Thyroid gland (tissue), 4 donors: ENCODE results near the gene JDP2. TPM values are rescaled to one million over a fixed set of nuclear protein-coding genes. Genes with fewer than 3 reads are reported as not detected.

ENCODE experiments used
- DNase-seq, 2 donors: peaks; one replicate each; pipeline ENCODE4 v3.0.0-alpha.2; 2019
- H3K27ac ChIP-seq, 3 donors: fragments of 200-600 bp; sonication (generic); 1 replicate in 2 of 3; 2 replicates in 1 of 3; pipeline ENCODE4 v1.5.1; 2016 to 2019; ENCODE audit warnings: mild to moderate bottlenecking in 1 of 3, moderate library complexity in 1 of 3
- H3K27me3 ChIP-seq: fragments of 200-600 bp; sonication (generic); one replicate; pipeline ENCODE4 v1.5.1; 2019
- H3K36me3 ChIP-seq, 2 donors: fragments of 200-600 bp; sonication (generic); one replicate each; pipeline ENCODE4 v1.5.1; 2016 to 2019
- H3K4me1 ChIP-seq, 2 donors: fragments of 200-600 bp; sonication (generic); one replicate each; pipeline ENCODE4 v1.5.1; 2017 to 2019
- H3K4me3 ChIP-seq, 3 donors: fragments of 200-600 bp; sonication (generic); replicated peaks in 1 of 3; 1 replicate in 2 of 3; 2 replicates in 1 of 3; pipeline ENCODE4 v1.5.1; 2016; ENCODE audit warnings: mild to moderate bottlenecking in 1 of 3
- H3K9me3 ChIP-seq: fragments of 200-600 bp; sonication (generic); one replicate; pipeline ENCODE4 v1.5.1; 2017
- POLR2A ChIP-seq, 2 donors: fragments of 450-650 bp; IDR thresholded peaks; one replicate each; pipeline ENCODE4 v1.6.1; 2017; ENCODE audit warnings: antibody characterized with exemption in 2 of 2, mild to moderate bottlenecking in 2 of 2, moderate library complexity in 1 of 2
- whole genome bisulfite sequencing, 2 donors: methylation state at CpG; one replicate each; pipeline ENCODE4 v1.1.5; 2017; 5-methylcytosine and 5-hydroxymethylcytosine counted together
- intact Hi-C: fragments of 100-400 bp; cut with DNase I; formaldehyde crosslinking; loops from one replicate; pipeline ENCODE4 v1.15.1; 2023
- total RNA-seq, 4 donors: library from RNA; depleted of rRNA; stranded (reverse); fragments of >200 nt; gene quantifications; one replicate each; pipeline ENCODE4 v1.2.3, GENCODE V29; 2016
- TF ChIP-seq, protein P1 (sequence below), 6 experiments: fragments of 200-600 bp in 3 of 6; fragments of 450-650 bp in 3 of 6; sonication (generic) in 3 of 6; IDR thresholded peaks; one replicate each; pipeline ENCODE4 v1.5.1; 2016 to 2019; ENCODE audit warnings: antibody characterized with exemption in 6 of 6, mild to moderate bottlenecking in 2 of 6, inconsistent platforms in 1 of 6, moderate library complexity in 1 of 6

JDP2 gene
- total RNA-seq, 4 donors from 2014 or later, result 24.2 to 54.6 (median 36.3) TPM

DNA sequence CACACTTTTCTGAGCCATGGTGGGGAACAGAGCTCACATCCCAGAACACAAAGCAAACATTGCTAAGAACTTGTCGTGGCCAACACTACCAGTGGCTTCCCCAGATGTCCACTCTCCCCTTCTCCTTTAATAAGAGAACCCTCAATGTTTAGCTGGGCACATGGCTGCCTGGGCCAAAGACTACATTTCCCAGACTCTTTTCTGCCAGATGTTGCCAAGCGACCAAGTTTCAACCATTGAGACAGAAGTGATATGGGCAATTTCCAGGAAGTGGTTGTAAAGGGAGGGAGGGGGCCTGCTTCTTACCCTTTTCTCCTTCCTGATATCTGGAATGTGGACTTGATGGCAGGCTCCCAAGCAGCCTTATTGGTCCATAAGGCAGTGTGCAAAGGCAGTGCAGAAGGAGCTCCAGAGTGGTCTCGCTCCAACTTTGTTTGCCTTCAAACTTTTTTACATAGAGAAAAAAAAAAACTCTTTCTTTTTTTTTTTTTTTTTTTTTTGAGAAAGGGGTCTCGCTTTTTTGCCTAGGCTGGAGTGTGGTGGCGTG is 24.9 kb upstream of the JDP2 start:
- Histone ChIP-seq H3K4me3 (no peak overlapping the region), H3K27ac (no peak overlapping the region), H3K4me1 (peaks cover 20 to 26% of the 10 kb centered on the region in 2 donors), H3K36me3 (no peaks in the 10 kb centered on the region), H3K9me3 (no peaks in the 10 kb centered on the region), H3K27me3 (no peaks in the 10 kb centered on the region)
- TF ChIP-seq POLR2A (IDR thresholded peaks at IDR 0.05), result no peak
- TF ChIP-seq, protein P1, sequence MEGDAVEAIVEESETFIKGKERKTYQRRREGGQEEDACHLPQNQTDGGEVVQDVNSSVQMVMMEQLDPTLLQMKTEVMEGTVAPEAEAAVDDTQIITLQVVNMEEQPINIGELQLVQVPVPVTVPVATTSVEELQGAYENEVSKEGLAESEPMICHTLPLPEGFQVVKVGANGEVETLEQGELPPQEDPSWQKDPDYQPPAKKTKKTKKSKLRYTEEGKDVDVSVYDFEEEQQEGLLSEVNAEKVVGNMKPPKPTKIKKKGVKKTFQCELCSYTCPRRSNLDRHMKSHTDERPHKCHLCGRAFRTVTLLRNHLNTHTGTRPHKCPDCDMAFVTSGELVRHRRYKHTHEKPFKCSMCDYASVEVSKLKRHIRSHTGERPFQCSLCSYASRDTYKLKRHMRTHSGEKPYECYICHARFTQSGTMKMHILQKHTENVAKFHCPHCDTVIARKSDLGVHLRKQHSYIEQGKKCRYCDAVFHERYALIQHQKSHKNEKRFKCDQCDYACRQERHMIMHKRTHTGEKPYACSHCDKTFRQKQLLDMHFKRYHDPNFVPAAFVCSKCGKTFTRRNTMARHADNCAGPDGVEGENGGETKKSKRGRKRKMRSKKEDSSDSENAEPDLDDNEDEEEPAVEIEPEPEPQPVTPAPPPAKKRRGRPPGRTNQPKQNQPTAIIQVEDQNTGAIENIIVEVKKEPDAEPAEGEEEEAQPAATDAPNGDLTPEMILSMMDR (IDR thresholded peaks at IDR 0.05), result no peak
- intact Hi-C loops, result no loop called here
- WGBS, 2 donors, result 91 to 95% methylated on average over 5 of the region's 5 CpGs
- no peak for DNase-seq

DNA sequence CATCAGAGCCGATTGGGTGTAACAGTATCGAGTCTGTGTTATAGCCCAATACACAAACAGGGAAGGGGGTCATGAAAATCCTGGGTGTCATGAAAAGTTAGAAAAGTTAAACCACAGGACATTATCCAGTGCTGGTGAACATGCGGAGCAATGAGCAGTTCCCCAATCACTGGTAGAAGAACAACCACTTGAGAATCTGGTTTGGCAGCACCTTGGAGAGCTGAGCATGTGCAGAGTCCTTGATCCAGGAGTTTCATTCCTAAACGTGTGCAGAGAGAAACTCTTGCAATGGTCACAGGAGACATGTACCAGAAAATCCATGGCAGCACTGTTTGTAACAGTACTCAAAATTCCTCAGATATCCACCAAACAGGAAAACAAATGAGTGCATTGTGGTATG is 23.0 kb upstream of the JDP2 start:
- H3K36me3 ChIP-seq, result no peaks in the 10 kb centered on the region
- TF ChIP-seq, protein P1 (IDR thresholded peaks at IDR 0.05), result no peak
- TF ChIP-seq POLR2A (IDR thresholded peaks at IDR 0.05), result no peak
- DNase-seq, result peak; percentile 48 to 55
- intact Hi-C loops, result no loop called here
- no peak overlapping the region for H3K4me3 ChIP-seq
- H3K4me1 ChIP-seq, result peaks cover 15 to 22% of the 10 kb centered on the region in 2 donors
- WGBS, 2 donors, result 65% methylated on average over 4 of the region's 4 CpGs
- no peaks in the 10 kb centered on the region for H3K9me3 ChIP-seq
- no peaks in the 10 kb centered on the region for H3K27me3 ChIP-seq
- no peak overlapping the region for H3K27ac ChIP-seq

DNA sequence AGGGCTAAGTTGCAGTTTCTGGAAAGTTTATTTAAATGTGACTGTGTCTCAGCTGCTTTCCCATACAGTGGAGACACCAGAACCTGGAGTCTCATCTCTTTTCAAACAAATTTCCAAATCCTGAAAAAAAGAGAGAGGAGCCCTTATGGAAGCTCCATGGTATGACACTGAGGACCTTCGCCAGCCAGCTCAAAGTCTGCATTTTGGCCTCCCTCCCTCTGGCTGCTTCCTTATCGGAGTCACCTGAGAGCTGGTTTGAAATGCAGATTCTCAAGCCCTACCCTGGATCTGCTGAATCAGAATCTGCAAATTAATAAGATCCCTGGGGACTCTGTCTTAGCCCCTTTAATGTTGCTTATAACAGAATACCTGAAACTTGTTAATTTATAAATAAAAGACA is 21.7 kb upstream of the JDP2 start:
- WGBS, 2 donors, result 94% methylated on average over 2 of the region's 2 CpGs
- Histone ChIP-seq H3K4me1 (peaks cover 12 to 19% of the 10 kb centered on the region in 2 donors), H3K27me3 (no peaks in the 10 kb centered on the region), H3K36me3 (no peaks in the 10 kb centered on the region), H3K27ac (no peak overlapping the region), H3K9me3 (no peaks in the 10 kb centered on the region), H3K4me3 (no peak overlapping the region)
- no peak for DNase-seq
- no peak for TF ChIP-seq POLR2A (IDR thresholded peaks at IDR 0.05)
- TF ChIP-seq, protein P1 (IDR thresholded peaks at IDR 0.05), result no peak
- intact Hi-C loops, result no loop called here

DNA sequence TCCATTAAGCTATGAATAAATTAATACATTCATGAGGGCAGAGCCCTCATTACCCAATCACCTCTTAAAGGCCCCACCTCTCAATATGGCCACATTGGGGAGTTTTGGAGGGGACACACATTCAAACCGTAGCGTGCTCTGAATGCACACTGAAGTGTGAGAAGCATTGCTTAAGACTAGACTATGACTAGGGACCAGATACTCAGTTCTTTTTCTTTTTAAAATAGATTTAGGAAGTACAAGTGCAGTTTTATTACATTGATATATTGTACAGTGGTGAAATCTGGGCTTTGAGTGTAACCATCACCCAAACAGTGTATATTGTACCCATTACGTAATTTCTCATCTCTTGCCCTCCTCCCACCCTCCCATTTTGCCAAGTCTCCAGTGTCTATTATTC is 21.0 kb upstream of the JDP2 start:
- Histone ChIP-seq H3K9me3 (no peaks in the 10 kb centered on the region), H3K27ac (no peak overlapping the region), H3K36me3 (no peaks in the 10 kb centered on the region), H3K4me1 (peaks cover 9 to 18% of the 10 kb centered on the region in 2 donors), H3K4me3 (no peak overlapping the region), H3K27me3 (no peaks in the 10 kb centered on the region)
- intact Hi-C loops, result no loop called here
- TF ChIP-seq, protein P1 (IDR thresholded peaks at IDR 0.05), result no peak
- TF ChIP-seq POLR2A (IDR thresholded peaks at IDR 0.05), result no peak
- WGBS, 2 donors, result 90 to 96% methylated on average over 3 of the region's 3 CpGs
- DNase-seq, result no peak

DNA sequence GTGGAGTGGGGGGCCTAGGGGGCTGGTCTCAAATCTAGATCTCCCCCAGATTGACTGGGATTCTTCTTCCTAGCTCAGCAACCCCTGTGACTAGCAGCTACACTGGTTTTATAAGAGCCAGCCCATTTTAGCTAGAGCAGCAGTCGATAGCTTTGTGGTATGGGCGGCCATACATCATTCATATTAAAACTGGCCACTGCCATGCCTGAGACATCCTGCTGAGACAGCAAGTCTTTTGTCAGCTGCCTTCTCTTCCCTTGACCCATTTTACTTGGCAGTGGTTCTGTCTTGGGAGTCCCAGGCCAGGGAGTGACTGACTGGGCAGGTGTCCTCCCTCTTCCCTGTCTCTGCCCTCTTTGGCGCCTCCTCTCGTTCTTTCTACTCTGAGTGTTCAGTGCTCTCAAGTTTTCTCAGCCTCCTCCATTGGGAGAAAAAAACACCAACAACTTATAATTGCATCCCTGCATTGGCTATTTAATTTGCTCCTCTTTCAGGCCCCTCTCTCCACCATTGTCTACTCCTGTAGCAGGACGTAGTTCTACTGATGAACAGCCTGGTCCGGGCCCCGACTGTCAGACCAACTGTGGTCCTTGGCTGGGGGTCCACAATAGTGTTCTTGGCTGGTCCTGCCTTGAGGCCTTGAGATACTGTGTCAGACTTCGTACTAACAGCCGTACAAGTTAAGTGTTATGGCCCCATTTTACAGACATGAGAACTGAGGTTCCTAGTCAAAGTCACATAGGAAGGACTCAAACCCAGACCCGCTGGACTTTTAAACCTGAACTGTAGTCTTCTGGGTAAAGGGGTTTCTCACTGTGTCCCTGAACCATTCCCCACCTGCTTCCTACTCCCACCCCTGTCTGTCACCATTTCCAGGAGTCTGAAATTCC is 18.3 kb upstream of the JDP2 start:
- H3K9me3 ChIP-seq, result no peaks in the 10 kb centered on the region
- 87 to 88% methylated on average over 10 of the region's 10 CpGs for WGBS, 2 donors
- no peak overlapping the region for H3K27ac ChIP-seq
- TF ChIP-seq, protein P1 (IDR thresholded peaks at IDR 0.05), result no peak
- no peak for TF ChIP-seq POLR2A (IDR thresholded peaks at IDR 0.05)
- no peak for DNase-seq
- H3K4me3 ChIP-seq, result no peak overlapping the region
- H3K36me3 ChIP-seq, result no peaks in the 10 kb centered on the region
- intact Hi-C loops, result no loop called here
- peaks cover 9 to 16% of the 10 kb centered on the region in 2 donors for H3K4me1 ChIP-seq
- no peaks in the 10 kb centered on the region for H3K27me3 ChIP-seq
